H1 (cell line): ENCODE results near the gene GLT8D1. TPM values are rescaled to one million over a fixed set of nuclear protein-coding genes. Genes with fewer than 3 reads are reported as not detected.

Source experiments
- CTCF ChIA-PET: fragments of 300-600 bp; sonication (Branson Sonifier 250); formaldehyde crosslinking; loops from one replicate; lab custom pipeline; 2021; ENCODE audit not compliant: partially characterized antibody; lab: Charles Lee
- POLR2A ChIA-PET: fragments of 300-600 bp; sonication (Branson Sonifier 250); formaldehyde crosslinking; loops from one replicate; lab custom pipeline; 2021; ENCODE audit warnings: inconsistent platforms; ENCODE audit not compliant: partially characterized antibody; lab: Charles Lee
- DNase-seq, 2 experiments: peaks; one replicate each; pipeline versions ENCODE4 v3.0.0 to v3.0.0-alpha.2; 2010 to 2022; ENCODE audit warnings: low spot score in 2 of 2, low read depth in 1 of 2, mixed read lengths in 1 of 2
- FAIRE-seq: peaks from 2 replicates; lab custom pipeline; 2011; peaks lifted over from hg19 to GRCh38; lab: Jason Lieb, UNC
- H2AFZ ChIP-seq: 2 replicates; pipeline ENCODE4 v1.8.1; 2012; ENCODE audit warnings: low read length, inconsistent platforms
- H2AK5ac ChIP-seq: 2 replicates; pipeline ENCODE4 v1.6.1; 2013; ENCODE audit warnings: low read depth, low read length
- H2BK120ac ChIP-seq: replicated peaks from 2 replicates; pipeline ENCODE3; 2013; ENCODE audit warnings: low read depth, low read length, inconsistent platforms
- H2BK12ac ChIP-seq: 2 replicates; pipeline ENCODE4 v1.6.1; 2013; ENCODE audit warnings: low read depth, low read length
- H2BK15ac ChIP-seq: 2 replicates; pipeline ENCODE4 v1.6.1; 2013; ENCODE audit warnings: low read length
- H2BK20ac ChIP-seq: 2 replicates; pipeline ENCODE4 v1.6.1; 2013; ENCODE audit warnings: low read length
- H2BK5ac ChIP-seq: 2 replicates; pipeline ENCODE4 v1.6.1; 2013; ENCODE audit warnings: low read depth, low read length
- H3K14ac ChIP-seq: 2 replicates; pipeline ENCODE4 v1.6.1; 2013; ENCODE audit warnings: inconsistent platforms; ENCODE audit not compliant: insufficient read length
- H3K18ac ChIP-seq: 2 replicates; pipeline ENCODE4 v1.6.1; 2013; ENCODE audit warnings: low read length; ENCODE audit errors: extremely low read depth
- H3K23ac ChIP-seq: 2 replicates; pipeline ENCODE4 v1.6.1; 2013; ENCODE audit warnings: inconsistent platforms; ENCODE audit not compliant: insufficient read length
- H3K23me2 ChIP-seq: 2 replicates; pipeline ENCODE4 v1.6.1; 2013; ENCODE audit warnings: low read depth, low read length
- H3K27ac ChIP-seq: 2 replicates; pipeline ENCODE4 v1.6.1; 2011; ENCODE audit warnings: low read depth, low read length, inconsistent platforms
- H3K27me3 ChIP-seq, 4 experiments: replicated peaks in 1 of 4; 1 replicate in 1 of 4; 2 replicates in 3 of 4; pipeline versions ENCODE4 v1.6.1 to v1.8.1; 2011 to 2013; ENCODE audit warnings: low read length in 3 of 4, mild to moderate bottlenecking in 3 of 4, inconsistent platforms in 2 of 4, mixed read lengths in 2 of 4, moderate library complexity in 1 of 4; ENCODE audit not compliant: control insufficient read depth in 3 of 4, insufficient read depth in 3 of 4; ENCODE audit errors: extremely low read depth in 1 of 4
- H3K36me3 ChIP-seq, 4 experiments: 2 replicates each; pipeline versions ENCODE4 v1.6.1 to v1.8.1; 2011 to 2013; ENCODE audit warnings: mild to moderate bottlenecking in 4 of 4, low read length in 3 of 4, moderate library complexity in 2 of 4, control low read depth in 1 of 4, inconsistent platforms in 1 of 4; ENCODE audit not compliant: insufficient read depth in 4 of 4, control insufficient read depth in 2 of 4
- H3K4ac ChIP-seq: replicated peaks from 2 replicates; pipeline ENCODE3; 2013; ENCODE audit warnings: low read length, low read depth, mixed read lengths, inconsistent platforms; ENCODE audit not compliant: insufficient read length
- H3K4me1 ChIP-seq, 4 experiments: replicated peaks in 1 of 4; 1 replicate in 1 of 4; 2 replicates in 3 of 4; pipeline versions ENCODE4 v1.6.1 to v1.8.1; 2011 to 2013; ENCODE audit warnings: low read length in 3 of 4, inconsistent platforms in 2 of 4, mixed read lengths in 1 of 4; ENCODE audit not compliant: insufficient read depth in 4 of 4, control insufficient read depth in 3 of 4
- H3K4me2 ChIP-seq, 2 experiments: 2 replicates each; pipeline versions ENCODE4 v1.6.1 to v1.8.1; 2011 to 2013; ENCODE audit warnings: low read depth in 2 of 2, low read length in 2 of 2, control low read depth in 1 of 2, inconsistent platforms in 1 of 2, mild to moderate bottlenecking in 1 of 2; ENCODE audit not compliant: insufficient read depth in 1 of 2
- H3K4me3 ChIP-seq, 4 experiments: fragments of 200-600, 300-600 bp in 1 of 4; sonication (generic), shearing (Covaris generic), sonication (Bioruptor Twin) in 1 of 4; 2 replicates each; pipeline versions ENCODE4 v1.5.1 to v1.8.1; 2011 to 2016; ENCODE audit warnings: low read length in 4 of 4, low read depth in 3 of 4, control low read depth in 2 of 4, inconsistent platforms in 2 of 4, mild to moderate bottlenecking in 2 of 4, mixed read lengths in 1 of 4, moderate library complexity in 1 of 4; ENCODE audit not compliant: insufficient read depth in 2 of 4; ENCODE audit errors: extremely low read depth in 1 of 4
- H3K56ac ChIP-seq: replicated peaks from 2 replicates; pipeline ENCODE3; 2013; ENCODE audit warnings: low read depth, mild to moderate bottlenecking, mixed read lengths, low read length, inconsistent platforms; ENCODE audit not compliant: insufficient read length
- H3K79me1 ChIP-seq: 2 replicates; pipeline ENCODE4 v1.6.1; 2013; ENCODE audit warnings: low read depth, low read length, control low read depth
- H3K79me2 ChIP-seq, 2 experiments: 2 replicates each; pipeline versions ENCODE4 v1.6.1 to v1.8.1; 2012 to 2013; ENCODE audit warnings: low read length in 2 of 2, mild to moderate bottlenecking in 2 of 2, inconsistent platforms in 1 of 2; ENCODE audit not compliant: insufficient read depth in 2 of 2, control insufficient read depth in 1 of 2
- H3K9ac ChIP-seq, 4 experiments: replicated peaks in 1 of 4; 1 replicate in 1 of 4; 2 replicates in 3 of 4; pipeline versions ENCODE4 v1.6.1 to v1.8.1; 2011 to 2013; ENCODE audit warnings: low read depth in 3 of 4, low read length in 3 of 4, control low read depth in 2 of 4, mild to moderate bottlenecking in 2 of 4, moderate library complexity in 2 of 4, inconsistent platforms in 1 of 4; ENCODE audit errors: extremely low read depth in 1 of 4
- H3K9me3 ChIP-seq, 2 experiments: 2 replicates each; pipeline versions ENCODE4 v1.6.1 to v1.8.1; 2012 to 2013; ENCODE audit warnings: mild to moderate bottlenecking in 2 of 2, moderate library complexity in 2 of 2, control low read depth in 1 of 2, inconsistent platforms in 1 of 2, low read depth in 1 of 2, low read length in 1 of 2, mixed read lengths in 1 of 2; ENCODE audit not compliant: insufficient read depth in 2 of 2
- H4K20me1 ChIP-seq, 2 experiments: replicated peaks in 1 of 2; 2 replicates each; pipeline versions ENCODE3 to v1.8.1; 2011 to 2013; ENCODE audit warnings: inconsistent platforms in 2 of 2, low read length in 2 of 2, mild to moderate bottlenecking in 1 of 2; ENCODE audit not compliant: insufficient read depth in 2 of 2, control insufficient read depth in 1 of 2
- H4K5ac ChIP-seq: 2 replicates; pipeline ENCODE4 v1.6.1; 2013; ENCODE audit warnings: low read length, low read depth, mixed read lengths, inconsistent platforms; ENCODE audit not compliant: insufficient read length
- H4K8ac ChIP-seq: 2 replicates; pipeline ENCODE4 v1.8.0; 2013; ENCODE audit warnings: mild to moderate bottlenecking, moderate library complexity, low read length, inconsistent platforms; ENCODE audit not compliant: insufficient read depth; ENCODE audit errors: extremely low read depth
- H4K91ac ChIP-seq: replicated peaks from 2 replicates; pipeline ENCODE3; 2013; ENCODE audit warnings: low read length, mixed read lengths, inconsistent platforms; ENCODE audit not compliant: insufficient read length
- TAF1 ChIP-seq: IDR thresholded peaks from 2 replicates; pipeline ENCODE4 v1.6.1; 2011; ENCODE audit warnings: mild to moderate bottlenecking, low read depth, low read length
- YY1 ChIP-seq: IDR thresholded peaks from 2 replicates; pipeline ENCODE4 v1.6.1; 2011; ENCODE audit warnings: low read depth, mild to moderate bottlenecking, low read length
- WGBS, 2 experiments: shearing (Covaris generic) in 1 of 2; methylation state at CpG; one replicate each; pipeline versions ENCODE4 v1.1.6 to v1.1.7; 2013 to 2015; ENCODE audit warnings: low lambda C conversion rate in 2 of 2, mixed read lengths in 2 of 2, inconsistent platforms in 1 of 2, low coverage in 1 of 2, missing lambda C conversion rate in 1 of 2; ENCODE audit not compliant: insufficient replicate concordance in 2 of 2, insufficient coverage in 1 of 2, insufficient read length in 1 of 2; ENCODE audit errors: extremely low coverage in 1 of 2, missing lambda C conversion rate in 1 of 2; 5-methylcytosine and 5-hydroxymethylcytosine counted together
- polyA plus RNA-seq, 7 experiments: library from polyadenylated mRNA; depleted of rRNA in 3 of 7; stranded (reverse) in 5 of 7; unstranded in 2 of 7; fragments of >200 nt in 5 of 7; fragments of 200-250 nt in 2 of 7; gene quantifications; 1 replicate in 5 of 7; 2 replicates in 1 of 7; 4 replicates in 1 of 7; pipeline versions ENCODE4 v1.2.1 to v1.2.3, GENCODE V29; 2011 to 2013; ENCODE audit warnings: missing spikeins in 2 of 7, mixed read lengths in 2 of 7
- total RNA-seq: library from RNA; stranded (reverse); fragmentation: NEBNext Ultra II Directional; extraction: Animal tissue kit (Norgen Biotek cat#: 25700); gene quantifications from 2 replicates; pipeline ENCODE4 v1.2.1, GENCODE V29; 2021

The GLT8D1 gene
- total and polyA plus RNA-seq, 2 of the 8 experiments (the other 6 are each of a cell fraction or from before 2014, with no cell fraction given): 29.0 to 33.6 TPM

DNA sequence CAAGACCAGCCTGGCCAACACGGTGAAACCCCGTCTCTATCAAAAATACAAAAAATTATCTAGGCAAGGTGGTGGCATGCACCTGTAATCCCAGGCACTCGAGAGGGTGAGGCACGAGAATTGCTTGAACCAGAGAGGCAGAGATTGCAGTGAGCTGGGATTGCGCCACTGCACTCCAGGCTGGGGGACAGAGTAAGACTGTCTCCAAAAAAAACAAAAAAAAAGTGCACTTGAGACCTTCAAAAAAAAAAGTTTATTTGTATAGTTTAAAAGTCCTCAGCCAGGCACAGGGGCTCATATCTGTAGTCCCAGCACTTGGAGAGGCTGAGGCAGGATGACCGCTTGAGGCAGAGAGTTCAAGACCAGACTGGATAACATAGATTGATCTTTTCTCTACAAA is 22.0 kb downstream of the GLT8D1 start:
- no peak for DNase-seq
- ChIA-PET POLR2A (interaction anchor here (0.6 to 16.2 kb wide), 2 partner anchors 20 to 444 kb away, joined by 3 to 347 read pairs; partner anchors contain the start of genes GLT8D1 and SPCS1), CTCF (no interaction called here)
- Histone ChIP-seq H2BK15ac (no peak overlapping the region), H3K27ac (no peak overlapping the region), H3K79me2 (peaks cover 9 to 82% of the 10 kb centered on the region in 2 experiments), H3K9ac (no peak overlapping the region), H3K4me3 (no peak overlapping the region), H3K4me1 (peaks cover 0 to 2% (median under 1%) of the 10 kb centered on the region in 4 experiments; a peak in 3 of 7 replicates), H4K8ac (no peak overlapping the region), H2BK5ac (no peak overlapping the region), H3K79me1 (peaks cover 3% of the 10 kb centered on the region; the same call in 1 of the 2 replicates), H3K4me2 (no peak overlapping the region), H4K5ac (no peak overlapping the region), H2BK12ac (no peak overlapping the region), H3K56ac (no peak overlapping the region), H3K9me3 (no peaks in the 10 kb centered on the region), H3K18ac (no peak overlapping the region), H3K14ac (no peak overlapping the region), H2AFZ (no peak overlapping the region), H3K27me3 (no peaks in the 10 kb centered on the region), H4K20me1 (peaks cover 0 to 3% of the 10 kb centered on the region in 2 experiments), H3K23me2 (no peaks in the 10 kb centered on the region), H3K4ac (no peak overlapping the region), H2BK120ac (no peak overlapping the region), H3K36me3 (peaks cover 17 to 35% (median 22%) of the 10 kb centered on the region in 4 experiments), H3K23ac (no peak overlapping the region), H2BK20ac (no peak overlapping the region), H4K91ac (no peak overlapping the region), H2AK5ac (no peak overlapping the region)
- FAIRE-seq: no peak
- 89% methylated on average over 6 of the region's 6 CpGs; no CpG with 5 or more reads in 1 of the 2 experiments for WGBS, 2 experiments
- TF ChIP-seq YY1 (no peak), TAF1 (no peak)
